HepG2 (cell line): Measurements from ENCODE around the gene KLB. TPM values are rescaled to one million over a fixed set of nuclear protein-coding genes. Genes with fewer than 3 reads are reported as not detected.

Source experiments
- E2F1 ChIP-seq: sonication (generic); formaldehyde crosslinking; IDR thresholded peaks from 2 replicates; pipeline ENCODE4 v1.5.0; 2020; ENCODE audit warnings: missing genetic modification reagents
- ERF ChIP-seq: IDR thresholded peaks from 2 replicates; pipeline ENCODE4 v1.6.1; 2018; ENCODE audit warnings: missing biosample characterization, missing genetic modification reagents
- FOXA3 ChIP-seq: IDR thresholded peaks from 2 replicates; pipeline ENCODE4 v1.6.1; 2016; ENCODE audit warnings: missing genetic modification reagents, missing compliant biosample characterization
- HMG20B ChIP-seq: conservative IDR thresholded peaks from 2 replicates; pipeline ENCODE4 v1.6.1; 2016; ENCODE audit warnings: missing genetic modification reagents, missing compliant biosample characterization
- PPARG ChIP-seq: conservative IDR thresholded peaks from 2 replicates; pipeline ENCODE4 v1.6.1; 2016; ENCODE audit warnings: missing biosample characterization, missing genetic modification reagents
- RNF219 ChIP-seq: sonication (generic); formaldehyde crosslinking; IDR thresholded peaks from 2 replicates; pipeline ENCODE4 v1.5.0; 2020; ENCODE audit warnings: mild to moderate bottlenecking, missing genetic modification reagents
- SIX4 ChIP-seq: sonication (generic); formaldehyde crosslinking; IDR thresholded peaks from 2 replicates; pipeline ENCODE4 v1.4.0; 2020; ENCODE audit warnings: missing genetic modification reagents
- SP140L ChIP-seq: sonication (generic); formaldehyde crosslinking; IDR thresholded peaks from 2 replicates; pipeline ENCODE4 v1.4.0; 2020; ENCODE audit warnings: missing genetic modification reagents, borderline replicate concordance
- ZNF326 ChIP-seq: sonication (generic); formaldehyde crosslinking; IDR thresholded peaks from 2 replicates; pipeline ENCODE4 v1.4.0; 2020; ENCODE audit warnings: missing genetic modification reagents, borderline replicate concordance
- ZNF83 ChIP-seq: sonication (generic); formaldehyde crosslinking; IDR thresholded peaks from 2 replicates; pipeline ENCODE4 v1.4.0; 2020; ENCODE audit warnings: missing genetic modification reagents, mild to moderate bottlenecking, borderline replicate concordance
- polyA plus RNA-seq, 8 experiments: library from polyadenylated mRNA; depleted of rRNA in 3 of 8; stranded (reverse) in 7 of 8; unstranded in 1 of 8; fragments of >200 nt; fragmentation: Illumina TruSeq in 4 of 8; extraction: Trizol in 4 of 8; gene quantifications; 2 replicates each; pipeline versions ENCODE4 v1.2.1 to v1.2.3, GENCODE V29; 2011 to 2016; ENCODE audit warnings: low read depth in 4 of 8, missing spikeins in 1 of 8, mixed read lengths in 1 of 8; ENCODE audit not compliant: insufficient read depth in 1 of 8
- total RNA-seq, 5 experiments: library from RNA; depleted of rRNA; stranded (reverse); fragments of >200 nt; fragmentation: Illumina TruSeq; extraction: Trizol; gene quantifications; 2 replicates each; pipeline ENCODE4 v1.2.3, GENCODE V29; 2016; ENCODE audit warnings: low read depth in 1 of 5
- TF ChIP-seq, protein P1 (sequence below): sonication (generic); formaldehyde crosslinking; conservative IDR thresholded peaks from 2 replicates; pipeline ENCODE4 v1.4.0; 2020; ENCODE audit warnings: mild to moderate bottlenecking, missing genetic modification reagents, moderate library complexity
- TF ChIP-seq, protein P2 (sequence below): IDR thresholded peaks from 2 replicates; pipeline ENCODE4 v1.6.1; 2012; ENCODE audit warnings: low read depth, low read length, improper control_type of control experiment
- TF ChIP-seq, protein P3 (sequence below): IDR thresholded peaks from 2 replicates; pipeline ENCODE4 v1.6.1; 2012; ENCODE audit warnings: low read length, improper control_type of control experiment
- TF ChIP-seq, protein P4 (sequence below): sonication (generic); formaldehyde crosslinking; IDR thresholded peaks from 2 replicates; pipeline ENCODE4 v1.9.0; 2021; ENCODE audit warnings: missing genetic modification reagents, borderline replicate concordance

The KLB gene
- total and polyA plus RNA-seq, 2 of the 13 experiments (the other 11 are each of a cell fraction or from before 2014, with no cell fraction given) = 25.3 to 82.0 TPM

DNA sequence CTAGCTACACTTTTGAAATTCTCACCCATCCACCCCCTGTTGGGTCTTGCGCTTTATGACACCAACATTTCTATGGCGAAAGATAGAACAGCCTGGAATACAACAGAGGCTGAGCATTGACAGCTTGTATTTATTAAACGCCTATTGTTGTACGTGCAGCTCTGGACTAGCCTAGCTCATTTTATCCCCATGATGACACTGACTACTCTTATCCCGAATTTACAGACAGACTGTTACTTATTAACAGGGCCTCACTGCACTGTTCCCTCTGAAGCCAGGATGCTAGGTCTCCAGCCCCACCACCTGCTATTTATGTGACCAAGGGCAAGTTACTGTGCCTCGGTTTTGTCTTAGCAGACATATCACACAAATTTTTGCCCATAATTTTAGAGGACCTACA is 39.6 kb upstream of the KLB start (continued):
- TF ChIP-seq RNF219 (CRISPR knock-in tag) = no peak
- TF ChIP-seq, protein P1, sequence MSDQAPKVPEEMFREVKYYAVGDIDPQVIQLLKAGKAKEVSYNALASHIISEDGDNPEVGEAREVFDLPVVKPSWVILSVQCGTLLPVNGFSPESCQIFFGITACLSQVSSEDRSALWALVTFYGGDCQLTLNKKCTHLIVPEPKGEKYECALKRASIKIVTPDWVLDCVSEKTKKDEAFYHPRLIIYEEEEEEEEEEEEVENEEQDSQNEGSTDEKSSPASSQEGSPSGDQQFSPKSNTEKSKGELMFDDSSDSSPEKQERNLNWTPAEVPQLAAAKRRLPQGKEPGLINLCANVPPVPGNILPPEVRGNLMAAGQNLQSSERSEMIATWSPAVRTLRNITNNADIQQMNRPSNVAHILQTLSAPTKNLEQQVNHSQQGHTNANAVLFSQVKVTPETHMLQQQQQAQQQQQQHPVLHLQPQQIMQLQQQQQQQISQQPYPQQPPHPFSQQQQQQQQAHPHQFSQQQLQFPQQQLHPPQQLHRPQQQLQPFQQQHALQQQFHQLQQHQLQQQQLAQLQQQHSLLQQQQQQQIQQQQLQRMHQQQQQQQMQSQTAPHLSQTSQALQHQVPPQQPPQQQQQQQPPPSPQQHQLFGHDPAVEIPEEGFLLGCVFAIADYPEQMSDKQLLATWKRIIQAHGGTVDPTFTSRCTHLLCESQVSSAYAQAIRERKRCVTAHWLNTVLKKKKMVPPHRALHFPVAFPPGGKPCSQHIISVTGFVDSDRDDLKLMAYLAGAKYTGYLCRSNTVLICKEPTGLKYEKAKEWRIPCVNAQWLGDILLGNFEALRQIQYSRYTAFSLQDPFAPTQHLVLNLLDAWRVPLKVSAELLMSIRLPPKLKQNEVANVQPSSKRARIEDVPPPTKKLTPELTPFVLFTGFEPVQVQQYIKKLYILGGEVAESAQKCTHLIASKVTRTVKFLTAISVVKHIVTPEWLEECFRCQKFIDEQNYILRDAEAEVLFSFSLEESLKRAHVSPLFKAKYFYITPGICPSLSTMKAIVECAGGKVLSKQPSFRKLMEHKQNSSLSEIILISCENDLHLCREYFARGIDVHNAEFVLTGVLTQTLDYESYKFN = peak; percentile 69; the same call in 1 of the 2 replicates
- no peak for TF ChIP-seq SIX4
- no peak for TF ChIP-seq ZNF326 (CRISPR knock-in tag)
- TF ChIP-seq PPARG (CRISPR knock-in tag) = 0 out of 2 replicates have a peak, but pooled peaks have one; percentile 22
- peak; percentile 51 for TF ChIP-seq FOXA3 (CRISPR knock-in tag)
- TF ChIP-seq, protein P2, sequence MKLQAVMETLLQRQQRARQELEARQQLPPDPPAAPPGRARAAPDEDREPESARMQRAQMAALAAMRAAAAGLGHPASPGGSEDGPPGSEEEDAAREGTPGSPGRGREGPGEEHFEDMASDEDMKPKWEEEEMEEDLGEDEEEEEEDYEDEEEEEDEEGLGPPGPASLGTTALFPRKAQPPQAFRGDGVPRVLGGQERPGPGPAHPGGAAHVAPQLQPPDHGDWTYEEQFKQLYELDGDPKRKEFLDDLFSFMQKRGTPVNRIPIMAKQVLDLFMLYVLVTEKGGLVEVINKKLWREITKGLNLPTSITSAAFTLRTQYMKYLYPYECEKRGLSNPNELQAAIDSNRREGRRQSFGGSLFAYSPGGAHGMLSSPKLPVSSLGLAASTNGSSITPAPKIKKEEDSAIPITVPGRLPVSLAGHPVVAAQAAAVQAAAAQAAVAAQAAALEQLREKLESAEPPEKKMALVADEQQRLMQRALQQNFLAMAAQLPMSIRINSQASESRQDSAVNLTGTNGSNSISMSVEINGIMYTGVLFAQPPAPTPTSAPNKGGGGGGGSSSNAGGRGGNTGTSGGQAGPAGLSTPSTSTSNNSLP = no peak
- no peak for TF ChIP-seq ZNF83 (CRISPR knock-in tag)
- 0 out of 2 replicates have a peak, but pooled peaks have one; percentile 52 for TF ChIP-seq HMG20B
- TF ChIP-seq, protein P3, sequence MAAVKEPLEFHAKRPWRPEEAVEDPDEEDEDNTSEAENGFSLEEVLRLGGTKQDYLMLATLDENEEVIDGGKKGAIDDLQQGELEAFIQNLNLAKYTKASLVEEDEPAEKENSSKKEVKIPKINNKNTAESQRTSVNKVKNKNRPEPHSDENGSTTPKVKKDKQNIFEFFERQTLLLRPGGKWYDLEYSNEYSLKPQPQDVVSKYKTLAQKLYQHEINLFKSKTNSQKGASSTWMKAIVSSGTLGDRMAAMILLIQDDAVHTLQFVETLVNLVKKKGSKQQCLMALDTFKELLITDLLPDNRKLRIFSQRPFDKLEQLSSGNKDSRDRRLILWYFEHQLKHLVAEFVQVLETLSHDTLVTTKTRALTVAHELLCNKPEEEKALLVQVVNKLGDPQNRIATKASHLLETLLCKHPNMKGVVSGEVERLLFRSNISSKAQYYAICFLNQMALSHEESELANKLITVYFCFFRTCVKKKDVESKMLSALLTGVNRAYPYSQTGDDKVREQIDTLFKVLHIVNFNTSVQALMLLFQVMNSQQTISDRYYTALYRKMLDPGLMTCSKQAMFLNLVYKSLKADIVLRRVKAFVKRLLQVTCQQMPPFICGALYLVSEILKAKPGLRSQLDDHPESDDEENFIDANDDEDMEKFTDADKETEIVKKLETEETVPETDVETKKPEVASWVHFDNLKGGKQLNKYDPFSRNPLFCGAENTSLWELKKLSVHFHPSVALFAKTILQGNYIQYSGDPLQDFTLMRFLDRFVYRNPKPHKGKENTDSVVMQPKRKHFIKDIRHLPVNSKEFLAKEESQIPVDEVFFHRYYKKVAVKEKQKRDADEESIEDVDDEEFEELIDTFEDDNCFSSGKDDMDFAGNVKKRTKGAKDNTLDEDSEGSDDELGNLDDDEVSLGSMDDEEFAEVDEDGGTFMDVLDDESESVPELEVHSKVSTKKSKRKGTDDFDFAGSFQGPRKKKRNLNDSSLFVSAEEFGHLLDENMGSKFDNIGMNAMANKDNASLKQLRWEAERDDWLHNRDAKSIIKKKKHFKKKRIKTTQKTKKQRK = no peak
- peak; percentile 64; the same call in 1 of the 2 replicates for TF ChIP-seq ERF (CRISPR knock-in tag)
- no peak for TF ChIP-seq E2F1 (CRISPR knock-in tag)
- TF ChIP-seq SP140L = no peak
- TF ChIP-seq, protein P4, sequence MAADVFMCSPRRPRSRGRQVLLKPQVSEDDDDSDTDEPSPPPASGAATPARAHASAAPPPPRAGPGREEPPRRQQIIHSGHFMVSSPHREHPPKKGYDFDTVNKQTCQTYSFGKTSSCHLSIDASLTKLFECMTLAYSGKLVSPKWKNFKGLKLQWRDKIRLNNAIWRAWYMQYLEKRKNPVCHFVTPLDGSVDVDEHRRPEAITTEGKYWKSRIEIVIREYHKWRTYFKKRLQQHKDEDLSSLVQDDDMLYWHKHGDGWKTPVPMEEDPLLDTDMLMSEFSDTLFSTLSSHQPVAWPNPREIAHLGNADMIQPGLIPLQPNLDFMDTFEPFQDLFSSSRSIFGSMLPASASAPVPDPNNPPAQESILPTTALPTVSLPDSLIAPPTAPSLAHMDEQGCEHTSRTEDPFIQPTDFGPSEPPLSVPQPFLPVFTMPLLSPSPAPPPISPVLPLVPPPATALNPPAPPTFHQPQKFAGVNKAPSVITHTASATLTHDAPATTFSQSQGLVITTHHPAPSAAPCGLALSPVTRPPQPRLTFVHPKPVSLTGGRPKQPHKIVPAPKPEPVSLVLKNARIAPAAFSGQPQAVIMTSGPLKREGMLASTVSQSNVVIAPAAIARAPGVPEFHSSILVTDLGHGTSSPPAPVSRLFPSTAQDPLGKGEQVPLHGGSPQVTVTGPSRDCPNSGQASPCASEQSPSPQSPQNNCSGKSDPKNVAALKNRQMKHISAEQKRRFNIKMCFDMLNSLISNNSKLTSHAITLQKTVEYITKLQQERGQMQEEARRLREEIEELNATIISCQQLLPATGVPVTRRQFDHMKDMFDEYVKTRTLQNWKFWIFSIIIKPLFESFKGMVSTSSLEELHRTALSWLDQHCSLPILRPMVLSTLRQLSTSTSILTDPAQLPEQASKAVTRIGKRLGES (CRISPR knock-in tag) = no peak
